RWPE1 (cell line): ENCODE data around the gene SLC22A4.

Experiments used
- CTCF ChIA-PET: fragments of 350-600 bp; sonication (Branson Sonifier 250); formaldehyde crosslinking; extraction: SDS; loops from one replicate; lab custom pipeline; 2021; lab: Yijun Ruan, JAX
- POLR2A ChIA-PET: fragments of 400-600 bp; formaldehyde crosslinking; extraction: SDS; loops from one replicate; lab custom pipeline; 2020; ENCODE audit warnings: antibody characterized with exemption; ENCODE audit not compliant: low non-redundant PET; lab: Yijun Ruan, JAX
- DNase-seq: peaks from one replicate; pipeline ENCODE4 v3.0.0; 2012; ENCODE audit warnings: low spot score
- H3K27ac ChIP-seq: fragments of 450-650 bp; 2 replicates; pipeline ENCODE4 v1.5.1; 2017
- TF ChIP-seq, protein P1 (sequence below): fragments of 450-650 bp; conservative IDR thresholded peaks from 2 replicates; pipeline ENCODE4 v1.5.1; 2017; ENCODE audit warnings: low read depth, mild to moderate bottlenecking

SLC22A4 gene

DNA sequence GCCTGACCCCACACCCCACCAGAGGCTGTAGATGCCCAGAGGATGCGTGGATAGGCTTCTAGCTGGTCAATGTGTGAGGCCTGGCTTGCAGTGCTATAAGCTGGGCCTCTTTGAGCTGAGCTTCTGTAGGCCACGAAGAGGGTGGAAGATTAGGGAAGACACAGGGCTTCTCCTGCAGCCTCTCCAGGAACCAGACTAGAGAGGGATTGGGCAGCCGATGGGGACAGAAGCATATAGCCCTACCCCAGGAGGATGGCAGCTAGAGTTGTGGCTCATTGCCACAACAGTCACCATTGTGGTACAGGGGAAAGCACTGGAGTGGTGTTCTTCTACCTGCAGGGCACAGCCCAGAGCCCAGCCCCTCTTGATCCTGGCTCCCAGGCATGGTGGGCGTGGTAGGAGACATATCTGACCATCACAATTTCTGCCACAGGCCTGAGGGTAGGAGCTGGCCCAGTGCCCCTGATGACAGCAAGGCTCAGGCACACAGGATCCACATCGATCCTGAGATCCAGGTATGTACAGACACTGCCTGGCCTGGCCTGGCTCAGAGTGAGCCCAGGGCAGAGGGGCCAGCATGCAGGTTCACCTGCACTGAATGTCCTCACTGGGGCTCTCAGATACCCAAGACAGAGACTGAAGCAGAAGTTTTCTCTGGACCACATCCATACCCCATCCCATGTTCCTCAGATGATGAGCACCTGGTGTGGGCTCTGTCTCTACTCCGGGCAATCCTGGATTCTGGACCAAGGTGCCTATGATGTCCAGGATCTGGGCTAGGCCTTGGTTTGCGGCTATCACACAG lies 28.0 kb upstream of the SLC22A4 start:
- ChIA-PET CTCF (interaction anchor here (0.6 to 2.8 kb wide), 3 partner anchors 28 to 445 kb away, joined by 3 to 15 read pairs (median 4); no protein-coding TSS in a partner anchor), POLR2A (interaction anchor here (0.6 kb wide), 1 partner anchor 74 kb away, joined by 8 read pairs; no protein-coding TSS in a partner anchor)
- TF ChIP-seq, protein P1, sequence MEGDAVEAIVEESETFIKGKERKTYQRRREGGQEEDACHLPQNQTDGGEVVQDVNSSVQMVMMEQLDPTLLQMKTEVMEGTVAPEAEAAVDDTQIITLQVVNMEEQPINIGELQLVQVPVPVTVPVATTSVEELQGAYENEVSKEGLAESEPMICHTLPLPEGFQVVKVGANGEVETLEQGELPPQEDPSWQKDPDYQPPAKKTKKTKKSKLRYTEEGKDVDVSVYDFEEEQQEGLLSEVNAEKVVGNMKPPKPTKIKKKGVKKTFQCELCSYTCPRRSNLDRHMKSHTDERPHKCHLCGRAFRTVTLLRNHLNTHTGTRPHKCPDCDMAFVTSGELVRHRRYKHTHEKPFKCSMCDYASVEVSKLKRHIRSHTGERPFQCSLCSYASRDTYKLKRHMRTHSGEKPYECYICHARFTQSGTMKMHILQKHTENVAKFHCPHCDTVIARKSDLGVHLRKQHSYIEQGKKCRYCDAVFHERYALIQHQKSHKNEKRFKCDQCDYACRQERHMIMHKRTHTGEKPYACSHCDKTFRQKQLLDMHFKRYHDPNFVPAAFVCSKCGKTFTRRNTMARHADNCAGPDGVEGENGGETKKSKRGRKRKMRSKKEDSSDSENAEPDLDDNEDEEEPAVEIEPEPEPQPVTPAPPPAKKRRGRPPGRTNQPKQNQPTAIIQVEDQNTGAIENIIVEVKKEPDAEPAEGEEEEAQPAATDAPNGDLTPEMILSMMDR, result no peak

GRCh38 chr5:132266836-132267160 lies 27.4 kb upstream of the SLC22A4 start:
- POLR2A ChIA-PET, result no interaction called here
- peak overlapping the region; percentile 98 for H3K27ac ChIP-seq
- DNase-seq, result no peak
- TF ChIP-seq, protein P1, result no peak
- CTCF ChIA-PET, result no interaction called here

More for the DNA sequence above, 28.0 kb upstream of the SLC22A4 start:
- DNase-seq, result no peak
- peak overlapping the region; percentile 98 for H3K27ac ChIP-seq

DNA sequence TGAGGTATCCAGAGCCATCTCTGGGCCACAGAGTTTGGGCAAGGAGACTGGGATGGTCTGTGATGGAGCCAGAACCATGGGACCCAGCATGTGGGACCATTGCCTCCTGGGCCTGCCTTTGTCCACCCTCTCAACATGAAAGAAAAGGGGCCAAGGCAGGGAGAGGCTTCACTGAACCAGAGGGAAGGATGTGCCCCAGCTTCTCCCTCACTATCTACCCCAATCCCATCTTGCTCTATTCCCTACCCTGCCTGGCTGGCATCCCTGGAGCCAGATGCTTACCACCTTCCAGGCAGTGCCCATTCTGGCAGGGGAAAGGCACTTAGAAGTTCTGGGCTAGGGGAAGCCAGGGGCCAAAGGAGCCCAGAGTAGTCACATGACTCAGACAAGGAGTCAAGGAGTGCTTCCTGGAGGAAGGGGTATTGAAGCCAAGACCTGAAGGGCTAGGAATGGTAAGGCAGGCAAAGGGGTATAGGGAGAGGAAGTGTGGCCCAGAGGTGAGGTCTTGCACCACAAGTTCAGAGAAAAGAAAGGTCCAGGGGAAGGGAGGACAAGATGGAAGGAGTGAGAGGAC lies 26.9 kb upstream of the SLC22A4 start:
- ChIA-PET POLR2A (no interaction called here), CTCF (interaction anchor here (0.5 to 1.0 kb wide), 2 partner anchors 10 to 27 kb away, joined by 3 to 6 read pairs; partner anchors contain the start of gene SLC22A4)
- TF ChIP-seq, protein P1, result no peak
- DNase-seq, result no peak
- peak overlapping the region; percentile 98 for H3K27ac ChIP-seq

GRCh38 chr5:132267931-132268768 lies 26.0 kb upstream of the SLC22A4 start:
- CTCF ChIA-PET, result interaction anchor here (0.5 to 1.3 kb wide), 3 partner anchors 10 to 30 kb away, joined by 3 to 6 read pairs (median 5); partner anchors contain the start of gene SLC22A4
- H3K27ac ChIP-seq, result peak overlapping the region; percentile 98
- POLR2A ChIA-PET, result no interaction called here
- TF ChIP-seq, protein P1, result no peak
- no peak for DNase-seq

- TF ChIP-seq, protein P1, result no peak
- peak overlapping the region; percentile 98 for H3K27ac ChIP-seq
- CTCF ChIA-PET, result interaction anchor here (1.0 to 1.3 kb wide), 2 partner anchors 31 to 78 kb away, joined by 3 to 5 read pairs; no protein-coding TSS in a partner anchor
- POLR2A ChIA-PET, result interaction anchor here (1.0 kb wide), 1 partner anchor 9 kb away, joined by 3 read pairs; no protein-coding TSS in a partner anchor
- DNase-seq, result no peak
These were observed 25.2 kb upstream of the SLC22A4 start for GRCh38 chr5:132268769-132269551.
